H1 (cell line): ENCODE results near the gene NLRC5. TPM values are rescaled to one million over a fixed set of nuclear protein-coding genes. Genes with fewer than 3 reads are reported as not detected.

Experiments
- CTCF ChIA-PET: fragments of 300-600 bp; sonication (Branson Sonifier 250); formaldehyde crosslinking; loops from one replicate; lab custom pipeline; 2021; ENCODE audit not compliant: partially characterized antibody; lab: Charles Lee
- POLR2A ChIA-PET: fragments of 300-600 bp; sonication (Branson Sonifier 250); formaldehyde crosslinking; loops from one replicate; lab custom pipeline; 2021; ENCODE audit warnings: inconsistent platforms; ENCODE audit not compliant: partially characterized antibody; lab: Charles Lee
- DNase-seq, 2 experiments: peaks; one replicate each; pipeline versions ENCODE4 v3.0.0 to v3.0.0-alpha.2; 2010 to 2022; ENCODE audit warnings: low spot score in 2 of 2, low read depth in 1 of 2, mixed read lengths in 1 of 2
- FAIRE-seq: peaks from 2 replicates; lab custom pipeline; 2011; peaks lifted over from hg19 to GRCh38; lab: Jason Lieb, UNC
- H2AFZ ChIP-seq: 2 replicates; pipeline ENCODE4 v1.8.1; 2012; ENCODE audit warnings: low read length, inconsistent platforms
- H2AK5ac ChIP-seq: 2 replicates; pipeline ENCODE4 v1.6.1; 2013; ENCODE audit warnings: low read depth, low read length
- H2BK120ac ChIP-seq: replicated peaks from 2 replicates; pipeline ENCODE3; 2013; ENCODE audit warnings: low read depth, low read length, inconsistent platforms
- H2BK12ac ChIP-seq: 2 replicates; pipeline ENCODE4 v1.6.1; 2013; ENCODE audit warnings: low read depth, low read length
- H2BK15ac ChIP-seq: 2 replicates; pipeline ENCODE4 v1.6.1; 2013; ENCODE audit warnings: low read length
- H2BK20ac ChIP-seq: 2 replicates; pipeline ENCODE4 v1.6.1; 2013; ENCODE audit warnings: low read length
- H2BK5ac ChIP-seq: 2 replicates; pipeline ENCODE4 v1.6.1; 2013; ENCODE audit warnings: low read depth, low read length
- H3K14ac ChIP-seq: 2 replicates; pipeline ENCODE4 v1.6.1; 2013; ENCODE audit warnings: inconsistent platforms; ENCODE audit not compliant: insufficient read length
- H3K18ac ChIP-seq: 2 replicates; pipeline ENCODE4 v1.6.1; 2013; ENCODE audit warnings: low read length; ENCODE audit errors: extremely low read depth
- H3K23ac ChIP-seq: 2 replicates; pipeline ENCODE4 v1.6.1; 2013; ENCODE audit warnings: inconsistent platforms; ENCODE audit not compliant: insufficient read length
- H3K23me2 ChIP-seq: 2 replicates; pipeline ENCODE4 v1.6.1; 2013; ENCODE audit warnings: low read depth, low read length
- H3K27ac ChIP-seq: 2 replicates; pipeline ENCODE4 v1.6.1; 2011; ENCODE audit warnings: low read depth, low read length, inconsistent platforms
- H3K27me3 ChIP-seq, 4 experiments: replicated peaks in 1 of 4; 1 replicate in 1 of 4; 2 replicates in 3 of 4; pipeline versions ENCODE4 v1.6.1 to v1.8.1; 2011 to 2013; ENCODE audit warnings: low read length in 3 of 4, mild to moderate bottlenecking in 3 of 4, inconsistent platforms in 2 of 4, mixed read lengths in 2 of 4, moderate library complexity in 1 of 4; ENCODE audit not compliant: control insufficient read depth in 3 of 4, insufficient read depth in 3 of 4; ENCODE audit errors: extremely low read depth in 1 of 4
- H3K36me3 ChIP-seq, 4 experiments: 2 replicates each; pipeline versions ENCODE4 v1.6.1 to v1.8.1; 2011 to 2013; ENCODE audit warnings: mild to moderate bottlenecking in 4 of 4, low read length in 3 of 4, moderate library complexity in 2 of 4, control low read depth in 1 of 4, inconsistent platforms in 1 of 4; ENCODE audit not compliant: insufficient read depth in 4 of 4, control insufficient read depth in 2 of 4
- H3K4ac ChIP-seq: replicated peaks from 2 replicates; pipeline ENCODE3; 2013; ENCODE audit warnings: low read length, low read depth, mixed read lengths, inconsistent platforms; ENCODE audit not compliant: insufficient read length
- H3K4me1 ChIP-seq, 4 experiments: replicated peaks in 1 of 4; 1 replicate in 1 of 4; 2 replicates in 3 of 4; pipeline versions ENCODE4 v1.6.1 to v1.8.1; 2011 to 2013; ENCODE audit warnings: low read length in 3 of 4, inconsistent platforms in 2 of 4, mixed read lengths in 1 of 4; ENCODE audit not compliant: insufficient read depth in 4 of 4, control insufficient read depth in 3 of 4
- H3K4me2 ChIP-seq, 2 experiments: 2 replicates each; pipeline versions ENCODE4 v1.6.1 to v1.8.1; 2011 to 2013; ENCODE audit warnings: low read depth in 2 of 2, low read length in 2 of 2, control low read depth in 1 of 2, inconsistent platforms in 1 of 2, mild to moderate bottlenecking in 1 of 2; ENCODE audit not compliant: insufficient read depth in 1 of 2
- H3K4me3 ChIP-seq, 4 experiments: fragments of 200-600, 300-600 bp in 1 of 4; sonication (generic), shearing (Covaris generic), sonication (Bioruptor Twin) in 1 of 4; 2 replicates each; pipeline versions ENCODE4 v1.5.1 to v1.8.1; 2011 to 2016; ENCODE audit warnings: low read length in 4 of 4, low read depth in 3 of 4, control low read depth in 2 of 4, inconsistent platforms in 2 of 4, mild to moderate bottlenecking in 2 of 4, mixed read lengths in 1 of 4, moderate library complexity in 1 of 4; ENCODE audit not compliant: insufficient read depth in 2 of 4; ENCODE audit errors: extremely low read depth in 1 of 4
- H3K56ac ChIP-seq: replicated peaks from 2 replicates; pipeline ENCODE3; 2013; ENCODE audit warnings: low read depth, mild to moderate bottlenecking, mixed read lengths, low read length, inconsistent platforms; ENCODE audit not compliant: insufficient read length
- H3K79me1 ChIP-seq: 2 replicates; pipeline ENCODE4 v1.6.1; 2013; ENCODE audit warnings: low read depth, low read length, control low read depth
- H3K79me2 ChIP-seq, 2 experiments: 2 replicates each; pipeline versions ENCODE4 v1.6.1 to v1.8.1; 2012 to 2013; ENCODE audit warnings: low read length in 2 of 2, mild to moderate bottlenecking in 2 of 2, inconsistent platforms in 1 of 2; ENCODE audit not compliant: insufficient read depth in 2 of 2, control insufficient read depth in 1 of 2
- H3K9ac ChIP-seq, 4 experiments: replicated peaks in 1 of 4; 1 replicate in 1 of 4; 2 replicates in 3 of 4; pipeline versions ENCODE4 v1.6.1 to v1.8.1; 2011 to 2013; ENCODE audit warnings: low read depth in 3 of 4, low read length in 3 of 4, control low read depth in 2 of 4, mild to moderate bottlenecking in 2 of 4, moderate library complexity in 2 of 4, inconsistent platforms in 1 of 4; ENCODE audit errors: extremely low read depth in 1 of 4
- H3K9me3 ChIP-seq, 2 experiments: 2 replicates each; pipeline versions ENCODE4 v1.6.1 to v1.8.1; 2012 to 2013; ENCODE audit warnings: mild to moderate bottlenecking in 2 of 2, moderate library complexity in 2 of 2, control low read depth in 1 of 2, inconsistent platforms in 1 of 2, low read depth in 1 of 2, low read length in 1 of 2, mixed read lengths in 1 of 2; ENCODE audit not compliant: insufficient read depth in 2 of 2
- H4K20me1 ChIP-seq, 2 experiments: replicated peaks in 1 of 2; 2 replicates each; pipeline versions ENCODE3 to v1.8.1; 2011 to 2013; ENCODE audit warnings: inconsistent platforms in 2 of 2, low read length in 2 of 2, mild to moderate bottlenecking in 1 of 2; ENCODE audit not compliant: insufficient read depth in 2 of 2, control insufficient read depth in 1 of 2
- H4K5ac ChIP-seq: 2 replicates; pipeline ENCODE4 v1.6.1; 2013; ENCODE audit warnings: low read length, low read depth, mixed read lengths, inconsistent platforms; ENCODE audit not compliant: insufficient read length
- H4K8ac ChIP-seq: 2 replicates; pipeline ENCODE4 v1.8.0; 2013; ENCODE audit warnings: mild to moderate bottlenecking, moderate library complexity, low read length, inconsistent platforms; ENCODE audit not compliant: insufficient read depth; ENCODE audit errors: extremely low read depth
- H4K91ac ChIP-seq: replicated peaks from 2 replicates; pipeline ENCODE3; 2013; ENCODE audit warnings: low read length, mixed read lengths, inconsistent platforms; ENCODE audit not compliant: insufficient read length
- WGBS, 2 experiments: shearing (Covaris generic) in 1 of 2; methylation state at CpG; one replicate each; pipeline versions ENCODE4 v1.1.6 to v1.1.7; 2013 to 2015; ENCODE audit warnings: low lambda C conversion rate in 2 of 2, mixed read lengths in 2 of 2, inconsistent platforms in 1 of 2, low coverage in 1 of 2, missing lambda C conversion rate in 1 of 2; ENCODE audit not compliant: insufficient replicate concordance in 2 of 2, insufficient coverage in 1 of 2, insufficient read length in 1 of 2; ENCODE audit errors: extremely low coverage in 1 of 2, missing lambda C conversion rate in 1 of 2; 5-methylcytosine and 5-hydroxymethylcytosine counted together
- polyA plus RNA-seq, 7 experiments: library from polyadenylated mRNA; depleted of rRNA in 3 of 7; stranded (reverse) in 5 of 7; unstranded in 2 of 7; fragments of >200 nt in 5 of 7; fragments of 200-250 nt in 2 of 7; gene quantifications; 1 replicate in 5 of 7; 2 replicates in 1 of 7; 4 replicates in 1 of 7; pipeline versions ENCODE4 v1.2.1 to v1.2.3, GENCODE V29; 2011 to 2013; ENCODE audit warnings: missing spikeins in 2 of 7, mixed read lengths in 2 of 7
- total RNA-seq: library from RNA; stranded (reverse); fragmentation: NEBNext Ultra II Directional; extraction: Animal tissue kit (Norgen Biotek cat#: 25700); gene quantifications from 2 replicates; pipeline ENCODE4 v1.2.1, GENCODE V29; 2021

NLRC5 gene
- total and polyA plus RNA-seq, 2 of the 8 experiments (the other 6 are each of a cell fraction or from before 2014, with no cell fraction given), result 2.2 to 3.2 TPM

- no peak overlapping the region for H3K14ac ChIP-seq
- no peak overlapping the region for H3K18ac ChIP-seq
- no peak overlapping the region for H3K4me2 ChIP-seq
- WGBS, 2 experiments, result 91 to 100% methylated on average over 1 to 9 of the region's 9 CpGs
- no peak overlapping the region for H3K23ac ChIP-seq
- peaks cover 0 to 4% (median 3%) of the 10 kb centered on the region in 4 experiments; a peak in 3 of 7 replicates for H3K4me1 ChIP-seq
- ChIA-PET CTCF (interaction anchor here (0.5 to 2.2 kb wide), 9 partner anchors 9 to 239 kb away, joined by 3 to 13 read pairs (median 3); no protein-coding TSS in a partner anchor), POLR2A (no interaction called here)
- H2AK5ac ChIP-seq, result no peak overlapping the region
- no peak overlapping the region for H3K9ac ChIP-seq
- H3K23me2 ChIP-seq, result peaks cover 7% of the 10 kb centered on the region; the same call in 1 of the 2 replicates
- H3K27me3 ChIP-seq, result no peaks in the 10 kb centered on the region
- 0 out of 2 replicates have a peak overlapping the region, but pooled peaks have one; percentile 38 for H2BK15ac ChIP-seq
- H3K79me1 ChIP-seq, result no peaks in the 10 kb centered on the region
- H3K27ac ChIP-seq, result no peak overlapping the region
- H3K9me3 ChIP-seq, result no peaks in the 10 kb centered on the region
- no peak overlapping the region for H4K8ac ChIP-seq
- H2BK120ac ChIP-seq, result peak overlapping the region; percentile 54
- no peaks in the 10 kb centered on the region for H3K36me3 ChIP-seq
- H4K5ac ChIP-seq, result no peak overlapping the region
- H3K4ac ChIP-seq, result no peak overlapping the region
- peak; percentile 48 for FAIRE-seq
- no peak overlapping the region for H3K4me3 ChIP-seq
- no peaks in the 10 kb centered on the region for H3K79me2 ChIP-seq
- H2AFZ ChIP-seq, result no peak overlapping the region
- H3K56ac ChIP-seq, result peak overlapping the region; percentile 98
- H2BK12ac ChIP-seq, result no peak overlapping the region
- no peak overlapping the region for H2BK5ac ChIP-seq
- peaks cover 2 to 4% of the 10 kb centered on the region in 2 experiments for H4K20me1 ChIP-seq
- peak overlapping the region; percentile 65 for H4K91ac ChIP-seq
- H2BK20ac ChIP-seq, result no peak overlapping the region
- no peak for DNase-seq
Measured at GRCh38 chr16:57060323-57061083, 71.1 kb downstream of the NLRC5 start.
